ENCODE results near the gene DLG3.

GRCh38 chrX:70479922-70480659 lies 35.5 kb downstream of the DLG3 start:
- no peak for TF ChIP-seq CTCF (IDR thresholded peaks at IDR 0.05; ENCODE audit: control extremely low read depth in 1 of 3, insufficient read depth in 1 of 3, low read depth in 1 of 3, low read length in 3 of 3)
- TF ChIP-seq POLR2AphosphoS5 (IDR thresholded peaks at IDR 0.05; ENCODE audit: low read depth, low read length) = no peak
- TF ChIP-seq EP300 (IDR thresholded peaks at IDR 0.05; ENCODE audit: borderline replicate concordance in 1 of 2, low read depth in 2 of 2, low read length in 2 of 2) = no peak
- TF ChIP-seq YY1 (IDR thresholded peaks at IDR 0.05; ENCODE audit: low read depth, low read length) = no peak
- no peak for TF ChIP-seq USF2 (IDR thresholded peaks at IDR 0.05; ENCODE audit: low read length)
- TF ChIP-seq CHD1 (IDR thresholded peaks at IDR 0.05; ENCODE audit: low read depth, low read length) = no peak
- no peak for TF ChIP-seq CBX8 (IDR thresholded peaks at IDR 0.05; ENCODE audit: borderline replicate concordance, low read depth, low read length)
- no peak for TF ChIP-seq ATF3 (IDR thresholded peaks at IDR 0.05; ENCODE audit: insufficient read depth, low read depth, low read length)
- no peak for TF ChIP-seq TAF1 (IDR thresholded peaks at IDR 0.05; ENCODE audit: low read depth, low read length)
